Endometrium (tissue), 2 donors: Measurements from ENCODE around the gene PROX2.

Experiments used
- FAIRE-seq: peaks from 2 replicates; lab custom pipeline; 2012; peaks lifted over from hg19 to GRCh38; lab: Jason Lieb, UNC
- donor health status: control.
- donor health status: control.

Gene PROX2

GRCh38 chr14:74841230-74842207 is 34.4 kb downstream of the PROX2 start:
- no peak for FAIRE-seq

DNA sequence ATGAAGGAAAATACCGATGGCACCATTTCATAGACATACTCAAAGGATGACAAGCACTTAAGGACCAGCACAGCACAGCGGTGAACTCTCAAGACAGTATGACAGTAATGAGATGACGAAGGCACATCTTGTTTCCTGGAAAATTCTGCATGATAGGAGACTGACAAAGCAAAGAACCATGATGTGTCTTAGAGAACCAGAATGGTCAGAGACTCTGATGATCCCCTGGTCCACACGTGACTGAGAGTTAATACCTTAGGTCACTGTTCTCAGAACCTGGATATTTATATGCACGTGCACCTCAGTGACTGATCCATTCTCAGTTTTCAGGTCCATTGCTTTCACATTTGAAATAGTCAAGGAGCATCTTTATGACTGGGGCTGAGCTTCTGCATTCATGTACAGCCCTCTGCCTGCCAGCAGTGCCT is 35.3 kb downstream of the PROX2 start:
- no peak for FAIRE-seq

GRCh38 chr14:74838166-74838565 is 37.8 kb downstream of the PROX2 start:
- FAIRE-seq, result peak; percentile 78

DNA sequence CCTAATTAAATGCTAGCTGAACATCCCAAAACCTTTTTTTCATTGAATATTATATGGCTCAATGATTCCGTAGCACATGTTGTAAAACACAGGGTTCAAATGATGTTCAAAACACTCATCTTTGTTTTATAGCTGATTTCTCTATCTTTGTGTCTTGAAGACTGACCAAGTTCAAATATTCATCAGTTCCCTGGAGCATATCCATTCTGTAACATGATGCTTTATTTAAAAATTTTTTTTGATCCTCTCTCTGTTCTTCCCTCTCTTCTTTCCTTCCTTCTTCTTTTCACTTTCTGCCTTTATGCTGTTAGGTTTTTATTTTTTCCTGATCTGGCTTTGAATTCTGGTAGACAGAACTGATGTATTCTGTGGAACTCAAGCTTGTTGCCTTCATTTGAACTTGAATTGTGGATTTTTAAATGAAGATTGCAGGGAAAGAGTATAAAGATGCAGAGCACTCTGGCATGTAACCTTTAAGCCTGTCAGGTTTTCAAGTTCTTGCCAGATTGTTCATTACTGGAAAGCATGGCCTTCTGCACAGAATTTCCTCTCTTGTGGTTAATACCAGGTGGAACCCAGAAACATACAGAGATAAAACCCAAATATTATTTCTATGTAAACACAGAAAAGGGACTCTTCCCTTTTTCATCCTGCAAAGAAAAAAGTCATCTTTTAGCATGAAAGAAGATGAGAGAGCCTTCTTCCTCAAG is 39.5 kb downstream of the PROX2 start:
- FAIRE-seq, result peak; percentile 82

- FAIRE-seq, result no peak
Observed at GRCh38 chr14:74835645-74836250, 40.2 kb downstream of the PROX2 start.

GRCh38 chr14:74834692-74835392 is 41.1 kb downstream of the PROX2 start:
- no peak for FAIRE-seq

- FAIRE-seq, result no peak
Observed at GRCh38 chr14:74832849-74833248, 43.1 kb downstream of the PROX2 start.

- no peak for FAIRE-seq
Observed at GRCh38 chr14:74829251-74829650, 46.7 kb downstream of the PROX2 start.

DNA sequence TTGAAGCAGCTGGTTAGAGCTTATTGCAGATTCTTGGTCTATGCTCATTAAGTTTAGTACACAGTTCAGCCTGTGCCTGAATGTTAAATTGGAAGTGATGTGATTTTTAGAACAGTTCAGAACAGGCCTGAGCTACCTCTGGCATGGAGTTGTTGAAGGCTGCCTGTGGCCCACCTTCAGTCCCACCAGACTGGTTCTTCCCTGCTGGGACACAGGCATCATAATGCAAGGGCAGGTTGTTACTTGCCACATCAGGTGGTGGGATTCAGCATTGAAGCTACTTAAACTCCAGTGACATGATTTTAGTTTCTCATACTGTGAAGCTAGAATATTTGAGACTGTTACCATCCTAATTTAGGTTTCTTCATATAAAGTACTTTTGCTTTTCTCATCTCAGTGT is 49.4 kb downstream of the PROX2 start:
- no peak for FAIRE-seq
